Stimulated activated CD8-positive, alpha-beta memory T cell treated with anti-CD3 and anti-CD28 coated beads, Interleukin-12 subunit alpha, Interleukin-12 subunit beta, amount 100 ng/mL, for 24 hours (primary cell): Measurements from ENCODE around the gene BNIP3.
"Not testable (repeated sequence)": the region's sequence is repeated elsewhere in the genome, so short reads cannot be mapped to it uniquely, and the experiment has no call there.

Source experiments
- DNase-seq: peaks from one replicate; pipeline ENCODE4 v3.0.0-alpha.2; 2020; ENCODE audit errors: extremely low read depth

BNIP3 gene

DNA sequence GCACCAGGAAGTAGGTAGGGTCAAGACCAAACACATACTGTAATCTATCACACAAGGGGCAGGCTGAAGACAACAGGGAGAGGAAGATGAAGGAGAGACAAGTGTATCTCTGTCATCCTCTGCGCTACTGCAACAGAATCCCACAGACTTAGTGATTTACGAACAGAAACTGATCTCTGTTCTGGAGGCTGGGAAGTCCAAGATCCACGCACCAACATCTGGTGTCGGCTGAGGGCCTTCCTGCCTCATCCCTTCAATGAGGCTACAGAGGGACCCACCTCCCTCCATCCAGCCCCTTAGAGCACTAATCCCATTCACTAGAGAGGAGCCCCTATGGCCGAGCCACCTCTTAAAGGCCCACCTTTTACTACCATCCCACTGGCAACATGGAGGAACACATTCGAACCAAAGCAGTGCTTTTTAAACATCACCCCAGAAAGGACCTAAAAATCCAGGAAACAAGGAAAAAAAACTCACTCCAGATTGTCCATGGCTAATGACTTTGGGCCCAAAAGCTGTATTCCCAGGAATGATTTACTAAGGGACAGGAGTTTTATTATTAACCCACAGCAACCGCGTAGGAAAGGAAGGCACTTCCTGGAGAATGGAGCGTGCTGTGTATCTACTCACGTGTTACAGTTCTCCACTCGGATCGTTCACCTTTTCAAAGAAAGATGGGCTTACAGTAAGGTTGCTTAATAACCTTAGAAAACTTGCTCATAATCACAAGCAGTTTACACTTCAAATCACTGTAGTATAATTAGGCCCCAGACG lies 4.2 kb downstream of the BNIP3 start:
- no peak for DNase-seq

DNA sequence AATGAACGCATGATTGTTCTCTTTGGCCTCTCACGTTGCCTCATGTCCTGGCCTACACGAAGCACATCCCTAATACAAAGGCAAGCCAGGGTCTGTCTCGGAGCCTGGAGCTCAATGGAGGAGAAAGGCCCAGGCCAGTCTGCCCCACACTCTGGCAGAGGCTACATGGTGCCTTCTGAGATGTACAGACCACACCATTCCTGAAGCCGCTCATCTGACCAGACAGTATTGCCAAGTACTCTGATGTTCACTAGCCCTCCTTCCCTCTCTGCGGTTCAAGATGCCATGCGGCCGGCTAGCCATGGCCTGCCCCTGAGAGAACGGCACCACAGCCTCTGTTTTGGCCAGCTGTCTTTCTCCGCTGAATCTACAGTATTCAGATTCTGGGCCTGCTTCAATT lies 5.9 kb downstream of the BNIP3 start:
- DNase-seq = no peak

DNA sequence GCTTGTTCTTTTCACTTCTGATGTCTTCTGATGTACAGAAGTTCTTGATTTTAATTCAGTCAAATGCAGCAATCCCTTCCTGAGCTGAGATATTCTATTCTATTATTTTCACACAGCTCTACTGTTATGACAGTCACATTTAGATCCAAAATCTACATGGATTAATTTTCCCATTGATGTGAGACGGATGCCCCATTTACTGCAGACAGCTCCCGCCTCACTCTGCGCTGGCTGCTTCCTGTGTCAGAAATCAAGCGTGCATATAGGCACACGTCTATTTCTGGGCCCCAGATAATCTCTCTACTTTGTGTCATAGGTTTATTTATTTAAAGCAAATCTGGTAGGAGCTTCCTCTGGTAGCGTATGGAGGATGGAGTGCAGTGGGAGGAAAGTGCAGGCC lies 6.7 kb downstream of the BNIP3 start:
- no peak for DNase-seq

DNA sequence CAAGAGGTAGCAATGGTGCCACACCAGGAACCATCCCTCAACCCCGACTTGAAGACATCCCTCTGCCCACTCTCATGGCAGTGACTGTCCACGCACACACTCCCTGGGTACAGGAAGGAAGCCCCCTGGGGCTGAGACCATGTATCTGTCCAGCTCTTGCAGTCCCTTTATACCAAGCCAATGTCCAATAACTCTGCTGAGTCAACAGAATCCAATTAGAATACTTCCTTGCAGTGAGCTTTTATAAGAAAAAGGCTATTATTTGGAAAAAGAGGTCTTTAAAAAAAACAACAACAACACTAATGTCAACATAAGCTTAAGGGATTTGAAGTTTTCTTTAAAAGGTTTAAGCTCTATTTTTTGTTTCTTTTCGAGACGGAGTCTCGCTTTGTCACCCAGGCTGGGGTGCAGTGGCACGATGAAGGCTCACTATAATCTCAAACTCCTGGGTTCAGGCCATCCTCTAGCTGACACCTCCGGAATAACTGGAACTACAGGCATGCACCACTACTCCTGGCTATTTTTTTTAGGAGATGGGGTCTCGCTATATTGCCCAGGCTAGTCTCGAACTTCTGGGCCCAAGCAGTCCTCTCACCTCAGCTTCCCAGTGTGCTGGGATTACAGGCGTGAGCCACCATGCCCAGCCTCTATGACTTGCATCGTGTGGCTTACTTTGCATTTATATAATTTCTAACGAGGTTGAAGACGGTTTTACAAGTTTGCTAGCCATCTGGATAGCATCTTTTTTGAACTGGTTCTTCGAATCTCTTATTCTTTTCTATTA lies 7.5 kb downstream of the BNIP3 start:
- no peak for DNase-seq

DNA sequence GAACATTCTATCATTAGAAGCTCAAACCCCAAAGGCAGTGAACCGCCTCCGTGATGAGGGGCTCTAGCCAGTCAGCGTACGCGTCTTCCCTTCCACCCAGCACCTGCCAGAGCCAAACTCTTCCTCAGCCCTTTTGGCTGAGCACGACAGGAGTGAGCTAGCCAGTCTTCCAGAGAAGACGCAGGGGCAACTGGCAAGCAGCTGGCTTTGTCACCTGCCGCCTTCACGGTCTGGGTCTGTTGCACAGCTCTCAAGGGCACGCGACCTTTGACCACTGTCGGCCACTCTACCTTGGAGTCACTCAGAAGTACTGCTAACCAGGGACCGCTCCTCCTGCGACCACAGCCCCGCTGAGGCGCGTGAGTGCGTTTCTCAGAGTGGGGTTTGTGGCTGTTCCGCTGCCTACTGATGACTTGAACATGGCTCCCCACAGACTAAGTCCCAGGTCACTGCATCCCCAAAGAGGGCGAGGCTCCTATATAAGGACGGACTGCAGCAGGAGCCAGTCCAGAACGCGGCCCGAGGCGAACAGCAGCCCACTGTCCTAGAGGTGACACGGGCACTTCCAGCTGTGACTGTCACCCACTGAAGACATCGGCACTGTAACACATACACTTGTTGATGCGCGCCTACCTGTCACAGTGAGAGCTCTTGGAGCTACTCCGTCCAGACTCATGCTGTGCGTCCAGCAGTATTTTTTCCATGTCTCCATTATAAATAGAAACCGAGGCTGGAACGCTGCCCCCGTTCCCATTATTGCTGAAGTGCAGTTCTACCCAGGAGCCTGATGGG lies 8.4 kb downstream of the BNIP3 start:
- DNase-seq = no peak

DNA sequence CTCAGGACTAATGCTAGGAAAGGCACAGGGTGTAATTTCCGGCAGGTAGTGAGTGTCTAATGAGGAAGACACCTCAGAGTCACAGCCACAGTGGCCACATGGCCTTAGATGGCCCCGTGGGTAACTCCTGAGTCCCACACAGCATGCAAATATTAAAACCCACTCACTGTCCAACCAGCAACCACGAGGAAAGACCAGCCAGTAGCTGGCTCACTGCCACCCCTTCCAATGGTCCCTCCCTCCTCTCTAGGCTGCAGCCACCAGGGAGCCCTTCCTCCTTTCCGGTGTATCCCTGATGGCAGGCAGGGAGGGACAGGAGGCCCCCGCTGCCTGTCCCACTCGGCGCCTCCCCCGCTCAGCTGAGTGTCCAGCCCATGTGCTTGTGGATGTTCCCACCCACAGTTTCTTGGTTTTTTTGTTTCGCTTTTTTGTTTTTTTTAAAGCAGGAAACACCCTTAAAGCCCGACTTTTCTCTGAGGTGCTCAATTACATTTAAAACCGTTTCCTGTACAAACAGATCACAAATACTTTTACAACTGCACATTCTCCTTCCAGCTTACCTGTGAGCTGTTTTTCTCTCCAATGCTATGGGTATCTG lies 9.2 kb downstream of the BNIP3 start:
- no peak for DNase-seq

DNA sequence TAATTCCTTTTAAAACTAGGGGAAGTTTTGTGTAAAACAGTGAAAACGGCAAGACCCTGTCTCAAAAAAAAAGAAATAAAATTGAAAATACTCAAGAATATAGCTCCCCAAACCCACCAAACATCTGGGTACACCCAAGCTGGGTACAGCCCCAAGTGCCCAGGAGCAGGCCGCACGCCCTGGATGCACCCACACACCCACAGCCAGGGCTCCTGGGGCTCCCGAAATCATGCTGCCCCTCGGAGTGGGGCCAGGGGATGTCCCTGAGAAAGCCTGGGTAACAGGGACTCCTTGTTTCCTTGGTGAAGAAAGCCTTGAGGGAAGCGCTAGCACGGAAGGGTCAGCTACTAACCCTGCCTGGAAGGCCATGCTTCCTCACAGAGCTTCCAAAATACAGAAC lies 10.1 kb downstream of the BNIP3 start:
- DNase-seq = no peak

DNA sequence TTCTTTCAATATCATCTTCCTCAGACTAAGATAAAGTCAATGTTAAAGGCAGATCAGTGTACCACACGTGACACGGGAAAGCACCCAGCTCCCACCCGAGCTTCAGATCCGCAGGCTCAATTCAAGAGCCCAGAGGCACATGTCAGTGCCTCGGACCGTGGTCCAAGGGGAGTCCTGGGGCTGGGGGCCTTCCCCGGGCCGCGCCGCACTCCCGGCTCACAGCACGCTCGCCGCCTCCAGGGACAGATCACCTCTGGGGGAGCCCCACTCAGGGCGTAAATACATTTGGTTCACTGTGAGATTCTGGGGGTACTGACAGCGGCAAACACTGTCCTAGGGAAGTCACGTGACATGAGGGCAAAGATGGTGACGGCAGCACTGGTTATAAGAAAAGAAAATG lies 10.8 kb downstream of the BNIP3 start:
- no peak for DNase-seq

GRCh38 chr10:131968949-131969348 lies 12.8 kb downstream of the BNIP3 start:
- DNase-seq = no peak

DNA sequence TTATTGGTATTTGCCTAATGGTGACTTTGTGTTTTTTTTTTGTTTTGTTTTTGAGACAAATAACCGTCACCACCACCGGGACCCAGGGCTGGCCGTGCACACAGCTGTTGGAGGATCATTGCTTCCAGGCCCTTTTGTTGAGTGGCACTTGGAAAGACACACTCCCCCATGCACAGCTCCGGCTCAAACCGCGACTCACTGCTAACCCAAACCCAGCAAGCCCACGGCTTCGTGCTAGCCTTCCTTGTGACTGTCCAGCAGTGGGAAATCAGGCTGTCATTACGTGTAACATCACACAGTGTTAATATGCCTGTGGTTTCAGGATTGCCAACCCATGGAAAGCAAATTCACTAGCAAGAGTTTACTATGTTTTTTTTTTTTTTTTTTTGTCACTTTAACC lies 17.4 kb downstream of the BNIP3 start:
- no peak for DNase-seq

DNA sequence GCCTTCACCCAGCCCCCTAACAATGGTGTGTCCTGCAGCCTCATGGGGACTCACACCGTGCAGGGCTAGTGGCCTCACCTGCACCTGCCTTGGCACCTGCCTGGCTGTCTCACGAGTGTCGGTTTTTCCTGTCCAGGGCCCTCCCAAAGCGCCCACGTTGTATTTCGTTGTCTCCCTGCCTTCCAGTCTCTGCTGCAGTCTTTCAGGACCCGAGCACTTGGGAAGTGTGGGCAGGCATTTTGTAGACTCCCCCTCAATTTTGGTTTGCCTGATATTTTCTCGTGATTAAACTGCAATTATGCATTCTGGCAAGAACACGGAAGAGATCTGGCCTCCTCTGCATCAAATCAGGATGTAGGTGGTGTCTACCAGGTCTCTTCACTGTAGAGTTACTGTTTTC lies 17.9 kb downstream of the BNIP3 start:
- no peak for DNase-seq

DNA sequence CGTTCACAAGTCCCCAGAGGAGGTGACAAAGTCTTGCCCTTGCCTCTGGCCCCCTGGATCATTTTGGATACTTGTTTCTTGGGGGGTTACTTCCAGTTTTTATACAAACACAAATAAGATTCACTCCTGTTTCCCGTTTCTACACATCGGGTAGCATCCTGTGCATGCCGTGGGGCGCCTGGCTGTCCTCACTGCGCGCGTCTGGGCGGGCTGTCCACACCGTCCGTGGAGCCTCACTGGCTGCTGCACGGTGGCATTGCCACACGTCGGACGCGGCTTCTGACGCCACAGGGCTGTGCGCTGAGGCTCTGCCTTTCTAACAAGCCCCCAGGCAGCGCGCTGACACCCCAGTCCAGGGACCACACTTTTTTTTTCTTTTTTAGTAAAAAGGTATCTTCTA lies 18.4 kb downstream of the BNIP3 start:
- no peak for DNase-seq

DNA sequence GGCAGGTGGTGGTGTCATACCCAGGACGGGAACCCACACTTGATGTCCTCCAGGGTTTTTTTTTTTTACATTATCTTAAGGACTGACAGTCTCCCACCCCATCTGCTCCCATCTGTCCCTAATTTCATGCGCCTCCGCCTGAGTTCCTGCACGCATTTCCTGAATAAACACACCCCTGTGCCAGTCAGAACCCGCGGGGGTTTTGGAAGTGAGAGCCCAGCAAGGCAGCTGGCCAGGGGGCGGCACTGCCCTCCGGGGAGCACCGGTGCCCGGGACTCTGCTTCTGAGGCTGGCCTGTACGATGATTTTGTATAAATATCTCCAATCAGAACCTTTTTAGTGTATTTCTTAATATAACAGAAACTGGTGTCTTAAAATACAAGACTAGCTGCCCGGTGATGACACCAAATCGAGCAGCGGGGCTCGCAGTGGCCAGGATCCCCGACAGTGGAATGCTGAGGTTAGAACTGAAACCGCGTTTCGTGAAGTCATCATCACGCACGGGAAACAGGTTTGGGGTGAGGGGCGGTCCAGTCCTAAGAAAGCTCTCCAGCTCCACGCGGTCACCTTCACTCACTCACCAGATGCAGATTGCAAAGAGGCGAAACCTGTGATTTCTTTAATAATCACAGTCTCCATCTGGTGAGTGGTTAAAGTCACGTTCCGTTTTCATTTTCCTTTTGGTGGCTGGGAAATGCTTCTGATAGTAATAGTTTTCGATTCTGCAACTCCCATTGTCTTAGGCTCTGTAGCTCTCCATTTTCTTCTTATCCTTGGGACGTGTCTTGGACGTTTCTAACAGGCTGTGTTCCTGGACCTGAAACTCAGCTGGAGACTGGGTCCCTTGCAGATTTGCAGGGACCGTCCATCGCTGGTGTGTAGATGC lies 19.7 kb downstream of the BNIP3 start:
- no peak for DNase-seq

DNA sequence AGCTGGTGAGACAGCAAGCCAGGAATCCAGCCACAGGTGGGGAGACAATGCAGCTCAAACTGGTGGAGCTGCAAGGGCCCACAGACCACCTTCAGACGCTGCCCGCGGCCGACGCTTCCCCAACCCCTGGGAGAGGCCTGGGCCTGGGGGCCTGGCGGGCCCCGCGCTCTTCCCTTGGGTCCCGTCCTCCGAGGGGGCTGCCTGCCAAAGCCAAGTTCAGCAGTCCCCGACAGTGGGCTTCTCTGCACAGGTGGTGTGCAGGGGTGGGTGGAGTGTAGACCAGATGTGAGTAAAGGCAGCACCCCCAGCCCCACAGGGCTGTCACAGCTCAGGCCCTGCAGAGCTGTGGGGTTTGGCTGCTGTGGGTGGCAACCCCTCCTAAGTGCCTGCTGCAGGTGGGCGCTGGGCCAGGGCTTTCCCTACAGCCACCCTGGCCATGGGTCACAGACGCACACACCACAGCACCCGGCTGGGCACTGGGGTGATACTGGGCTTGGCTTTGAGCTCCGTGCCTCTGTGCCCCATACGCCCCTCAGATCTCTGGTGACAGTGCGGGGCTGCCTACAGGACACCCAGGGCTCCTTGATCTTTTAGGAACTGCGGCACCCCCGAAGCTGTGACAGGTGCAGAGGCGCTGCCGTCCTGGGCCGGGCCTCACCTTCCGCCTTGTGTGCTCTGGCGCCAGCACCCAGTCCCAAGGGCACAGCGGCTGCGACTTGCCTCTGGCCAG lies 20.5 kb downstream of the BNIP3 start:
- no peak for DNase-seq

DNA sequence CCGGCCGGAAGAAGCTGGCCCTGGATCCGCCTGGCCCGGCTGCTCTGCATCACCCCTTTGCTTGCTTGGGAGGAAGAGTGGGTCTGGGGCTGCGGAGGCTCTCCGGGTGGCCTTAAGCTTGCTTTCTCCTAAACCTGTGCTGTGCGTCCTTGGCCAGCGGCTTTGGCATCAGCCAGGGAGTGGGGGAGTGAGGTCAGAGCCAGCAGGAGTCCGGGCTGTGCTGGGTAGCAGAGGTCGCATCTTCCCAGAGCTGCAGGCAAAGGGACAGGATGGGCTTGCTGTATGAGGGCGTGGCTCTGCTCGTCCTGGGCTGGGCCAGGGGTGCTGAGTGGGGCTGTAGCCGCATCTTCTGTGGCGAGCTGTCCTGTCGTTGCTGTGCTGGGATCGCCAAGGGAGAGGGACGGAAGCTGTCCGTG lies 21.1 kb downstream of the BNIP3 start:
- DNase-seq = no peak

DNA sequence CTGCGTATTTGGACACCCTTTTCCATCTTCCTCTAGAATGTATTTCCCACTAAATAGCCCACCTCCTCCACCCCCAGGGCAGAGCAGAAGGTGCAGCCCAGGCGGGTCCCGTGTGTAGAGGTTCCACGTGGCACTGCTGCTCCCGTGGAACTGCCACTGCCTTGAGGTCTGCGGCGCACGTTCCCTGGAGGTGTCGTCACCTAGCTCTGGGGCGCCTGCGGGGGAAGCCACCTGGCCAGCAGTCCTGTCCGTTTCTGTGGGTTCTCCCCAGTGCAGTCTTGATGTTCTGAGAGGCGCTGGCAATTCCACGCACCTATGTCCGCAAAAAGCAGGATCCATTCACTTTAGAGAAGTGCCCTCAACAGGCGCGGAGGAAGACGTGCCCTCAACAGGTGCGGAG lies 21.9 kb downstream of the BNIP3 start:
- no peak for DNase-seq

DNA sequence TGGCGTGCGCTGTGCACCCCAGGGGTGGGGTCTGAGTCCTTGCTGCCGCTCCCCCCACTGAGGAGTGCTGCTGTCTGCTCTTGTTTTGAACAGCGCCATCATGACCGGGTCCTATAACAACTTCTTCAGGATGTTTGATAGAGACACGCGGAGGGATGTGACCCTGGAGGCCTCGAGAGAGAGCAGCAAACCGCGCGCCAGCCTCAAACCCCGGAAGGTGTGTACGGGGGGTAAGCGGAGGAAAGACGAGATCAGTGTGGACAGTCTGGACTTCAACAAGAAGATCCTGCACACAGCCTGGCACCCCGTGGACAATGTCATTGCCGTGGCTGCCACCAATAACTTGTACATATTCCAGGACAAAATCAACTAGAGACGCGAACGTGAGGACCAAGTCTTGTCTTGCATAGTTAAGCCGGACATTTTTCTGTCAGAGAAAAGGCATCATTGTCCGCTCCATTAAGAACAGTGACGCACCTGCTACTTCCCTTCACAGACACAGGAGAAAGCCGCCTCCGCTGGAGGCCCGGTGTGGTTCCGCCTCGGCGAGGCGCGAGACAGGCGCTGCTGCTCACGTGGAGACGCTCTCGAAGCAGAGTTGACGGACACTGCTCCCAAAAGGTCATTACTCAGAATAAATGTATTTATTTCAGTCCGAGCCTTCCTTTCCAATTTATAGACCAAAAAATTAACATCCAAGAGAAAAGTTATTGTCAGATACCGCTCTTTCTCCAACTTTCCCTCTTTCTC lies 26.0 kb downstream of the BNIP3 start:
- no peak for DNase-seq

DNA sequence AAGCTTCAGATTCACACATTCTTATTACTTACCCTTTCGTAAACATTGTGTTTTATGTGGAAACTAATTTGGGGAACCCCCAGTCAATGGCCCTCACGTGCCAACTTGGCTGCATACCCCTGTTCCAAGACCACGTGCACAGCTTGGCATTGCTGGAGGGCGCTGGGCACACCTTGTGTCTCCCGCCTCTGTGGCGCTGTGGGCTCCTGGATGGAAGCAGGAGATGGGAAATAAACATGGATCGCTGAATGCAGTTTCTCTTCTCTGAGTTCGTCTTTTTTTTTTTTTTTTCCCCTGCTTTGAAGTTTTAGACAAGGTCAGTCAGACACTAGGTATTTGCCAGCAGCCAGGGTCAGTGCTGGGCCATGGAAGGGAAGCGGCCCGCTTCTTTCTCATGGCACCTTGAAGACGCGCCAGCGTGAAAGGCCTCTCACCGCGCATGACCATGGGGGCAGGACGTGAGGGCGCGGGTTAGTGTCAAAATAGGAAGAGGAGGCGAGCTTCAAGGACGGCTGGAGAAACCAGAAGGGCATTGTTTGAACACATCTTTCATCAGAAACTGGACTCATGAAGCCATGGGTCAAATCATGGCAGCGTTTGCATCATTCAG lies 27.3 kb downstream of the BNIP3 start:
- no peak for DNase-seq

DNA sequence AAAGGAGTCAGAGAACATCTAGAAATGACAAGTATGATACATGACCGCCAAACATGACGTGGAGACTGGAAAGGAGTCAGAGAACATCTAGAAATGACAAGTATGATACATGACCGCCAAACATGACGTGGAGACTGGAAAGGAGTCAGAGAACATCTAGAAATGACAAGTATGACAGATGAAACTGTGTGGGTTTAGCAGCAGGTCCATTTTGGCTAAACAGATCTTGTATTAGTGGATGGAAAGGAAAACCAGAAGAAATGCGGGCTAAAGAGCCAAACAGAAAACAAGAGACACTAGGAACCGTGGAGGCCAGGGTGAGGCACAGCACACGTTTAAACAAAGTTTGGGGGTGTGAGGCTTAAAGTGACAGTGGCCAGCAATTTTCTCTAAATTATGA lies 31.8 kb downstream of the BNIP3 start:
- not testable (repeated sequence) for DNase-seq
